Sigmoid colon (tissue), 3 donors: ENCODE measurements around the gene PPP3R2.

Experiments
- POLR2A ChIP-seq, 2 donors: fragments of 450-650 bp; IDR thresholded peaks; one replicate each; pipeline ENCODE4 v1.6.1; 2016; ENCODE audit warnings: antibody characterized with exemption in 2 of 2, mild to moderate bottlenecking in 2 of 2, moderate library complexity in 2 of 2
- TF ChIP-seq, protein P1 (sequence below), 4 experiments: fragments of 450-650 bp in 3 of 4; fragments of 200-600 bp in 1 of 4; IDR thresholded peaks; one replicate each; pipeline ENCODE4 v1.5.1; 2016 to 2019; ENCODE audit warnings: antibody characterized with exemption in 4 of 4, mild to moderate bottlenecking in 3 of 4, moderate library complexity in 2 of 4

DNA sequence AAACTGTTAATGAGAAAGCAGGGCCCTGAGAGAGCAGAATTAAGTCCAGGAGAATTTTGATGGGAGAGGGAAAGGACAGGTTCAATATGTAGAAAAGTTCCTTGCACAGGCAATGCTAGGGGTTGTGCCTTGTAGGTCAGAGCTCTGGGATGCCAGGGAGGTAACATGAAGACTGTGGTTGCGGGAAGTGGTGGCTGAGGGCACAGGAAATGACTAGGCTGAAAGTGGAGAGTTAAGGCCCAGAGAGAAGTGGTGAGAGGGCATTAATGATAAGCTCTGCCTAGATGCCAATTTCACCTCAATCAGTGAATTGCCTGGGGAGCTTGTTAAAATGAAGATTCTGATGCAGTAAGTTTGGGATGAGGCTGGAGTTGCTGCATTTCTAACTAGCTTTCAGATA, 31.5 kb upstream of the PPP3R2 start:
- TF ChIP-seq, protein P1, sequence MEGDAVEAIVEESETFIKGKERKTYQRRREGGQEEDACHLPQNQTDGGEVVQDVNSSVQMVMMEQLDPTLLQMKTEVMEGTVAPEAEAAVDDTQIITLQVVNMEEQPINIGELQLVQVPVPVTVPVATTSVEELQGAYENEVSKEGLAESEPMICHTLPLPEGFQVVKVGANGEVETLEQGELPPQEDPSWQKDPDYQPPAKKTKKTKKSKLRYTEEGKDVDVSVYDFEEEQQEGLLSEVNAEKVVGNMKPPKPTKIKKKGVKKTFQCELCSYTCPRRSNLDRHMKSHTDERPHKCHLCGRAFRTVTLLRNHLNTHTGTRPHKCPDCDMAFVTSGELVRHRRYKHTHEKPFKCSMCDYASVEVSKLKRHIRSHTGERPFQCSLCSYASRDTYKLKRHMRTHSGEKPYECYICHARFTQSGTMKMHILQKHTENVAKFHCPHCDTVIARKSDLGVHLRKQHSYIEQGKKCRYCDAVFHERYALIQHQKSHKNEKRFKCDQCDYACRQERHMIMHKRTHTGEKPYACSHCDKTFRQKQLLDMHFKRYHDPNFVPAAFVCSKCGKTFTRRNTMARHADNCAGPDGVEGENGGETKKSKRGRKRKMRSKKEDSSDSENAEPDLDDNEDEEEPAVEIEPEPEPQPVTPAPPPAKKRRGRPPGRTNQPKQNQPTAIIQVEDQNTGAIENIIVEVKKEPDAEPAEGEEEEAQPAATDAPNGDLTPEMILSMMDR (IDR thresholded peaks at IDR 0.05), result no peak
- TF ChIP-seq POLR2A (IDR thresholded peaks at IDR 0.05), result no peak
